GM18868 (cell line): ENCODE data around the gene NIPAL3.

Experiments used
- ATAC-seq: cut with Tn5 transposase; IDR thresholded peaks from one replicate; pipeline ENCODE4 v1.9.1; 2021; ENCODE audit warnings: mild to moderate bottlenecking, moderate library complexity; ENCODE audit not compliant: unreplicated experiment

NIPAL3 gene

GRCh38 chr1:24415334-24415909 lies at the start of gene NIPAL3:
TSS of gene NIPAL3 (plus strand) at chr1:24415802. CDS start at chr1:24419548, 3,746 bp downstream.
- ATAC-seq: peak; percentile 91

- no peak for ATAC-seq
These were observed 48.9 kb upstream of the NIPAL3 start for GRCh38 chr1:24366707-24367106.

- ATAC-seq: no peak
These were observed 46.4 kb upstream of the NIPAL3 start for GRCh38 chr1:24369199-24369598.

GRCh38 chr1:24369801-24370200 lies 45.8 kb upstream of the NIPAL3 start:
- ATAC-seq: no peak

- ATAC-seq: peak; percentile 67
These were observed 42.6 kb upstream of the NIPAL3 start for GRCh38 chr1:24373044-24373443.

- ATAC-seq: no peak
These were observed 41.9 kb upstream of the NIPAL3 start for GRCh38 chr1:24373710-24374109.

GRCh38 chr1:24374891-24375786 lies 40.5 kb upstream of the NIPAL3 start:
- no peak for ATAC-seq

- ATAC-seq: no peak
These were observed 35.8 kb upstream of the NIPAL3 start for GRCh38 chr1:24379733-24380315.

GRCh38 chr1:24380508-24380907 lies 35.1 kb upstream of the NIPAL3 start:
- ATAC-seq: no peak

GRCh38 chr1:24381256-24381655 lies 34.3 kb upstream of the NIPAL3 start:
- ATAC-seq: no peak

- no peak for ATAC-seq
These were observed 33.4 kb upstream of the NIPAL3 start for GRCh38 chr1:24382165-24382577.

GRCh38 chr1:24383381-24383940 lies 32.1 kb upstream of the NIPAL3 start:
- ATAC-seq: no peak

GRCh38 chr1:24384251-24385090 lies 31.1 kb upstream of the NIPAL3 start:
- ATAC-seq: peak; percentile 60

GRCh38 chr1:24385160-24385940 lies 30.3 kb upstream of the NIPAL3 start:
- no peak for ATAC-seq

- no peak for ATAC-seq
These were observed 29.4 kb upstream of the NIPAL3 start for GRCh38 chr1:24386241-24386640.

- no peak for ATAC-seq
These were observed 28.7 kb upstream of the NIPAL3 start for GRCh38 chr1:24386931-24387330.

GRCh38 chr1:24387636-24388175 lies 27.9 kb upstream of the NIPAL3 start:
- no peak for ATAC-seq

- no peak for ATAC-seq
These were observed 27.2 kb upstream of the NIPAL3 start for GRCh38 chr1:24388331-24388885.

GRCh38 chr1:24389231-24389678 lies 26.3 kb upstream of the NIPAL3 start:
- ATAC-seq: no peak
